Panc1 (cell line): ENCODE results near the gene SDS.

ENCODE experiments used
- POLR2AphosphoS5 ChIP-seq: IDR thresholded peaks from 2 replicates; pipeline ENCODE4 v1.6.1; 2012; ENCODE audit warnings: mild to moderate bottlenecking, low read depth, low read length, moderate library complexity
- SIN3A ChIP-seq: IDR thresholded peaks from 2 replicates; pipeline ENCODE4 v1.6.1; 2012; ENCODE audit warnings: low read depth, mild to moderate bottlenecking, low read length, moderate library complexity, borderline replicate concordance; ENCODE audit not compliant: insufficient read depth
- TCF7L2 ChIP-seq: IDR thresholded peaks from 2 replicates; pipeline ENCODE4 v1.6.1; 2011; ENCODE audit warnings: mild to moderate bottlenecking, low read depth, low read length, inconsistent platforms
- TF ChIP-seq, protein P1 (sequence below): fragments of 450-650 bp; IDR thresholded peaks from 2 replicates; pipeline ENCODE4 v1.5.1; 2017; ENCODE audit warnings: mild to moderate bottlenecking

DNA sequence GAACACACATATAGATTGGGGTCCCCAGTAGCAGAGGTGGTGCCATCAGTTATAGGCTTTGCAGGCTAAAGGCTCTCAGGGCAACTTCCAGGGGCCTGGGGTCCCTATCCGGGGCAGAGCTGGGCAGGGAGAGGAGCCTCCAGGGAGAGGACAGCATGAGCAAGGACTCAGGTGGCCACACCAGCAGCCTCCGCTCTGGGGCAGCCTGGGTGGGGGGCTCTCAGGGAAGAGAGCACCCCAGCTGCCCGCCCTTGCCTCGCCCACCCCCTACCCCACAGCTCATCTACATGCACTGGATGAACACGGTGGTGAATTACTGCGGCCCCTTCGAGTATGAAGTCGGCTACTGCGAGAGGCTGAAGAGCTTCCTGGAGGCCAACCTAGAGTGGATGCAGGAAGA is 31.3 kb downstream of the SDS start:
- TF ChIP-seq, protein P1, sequence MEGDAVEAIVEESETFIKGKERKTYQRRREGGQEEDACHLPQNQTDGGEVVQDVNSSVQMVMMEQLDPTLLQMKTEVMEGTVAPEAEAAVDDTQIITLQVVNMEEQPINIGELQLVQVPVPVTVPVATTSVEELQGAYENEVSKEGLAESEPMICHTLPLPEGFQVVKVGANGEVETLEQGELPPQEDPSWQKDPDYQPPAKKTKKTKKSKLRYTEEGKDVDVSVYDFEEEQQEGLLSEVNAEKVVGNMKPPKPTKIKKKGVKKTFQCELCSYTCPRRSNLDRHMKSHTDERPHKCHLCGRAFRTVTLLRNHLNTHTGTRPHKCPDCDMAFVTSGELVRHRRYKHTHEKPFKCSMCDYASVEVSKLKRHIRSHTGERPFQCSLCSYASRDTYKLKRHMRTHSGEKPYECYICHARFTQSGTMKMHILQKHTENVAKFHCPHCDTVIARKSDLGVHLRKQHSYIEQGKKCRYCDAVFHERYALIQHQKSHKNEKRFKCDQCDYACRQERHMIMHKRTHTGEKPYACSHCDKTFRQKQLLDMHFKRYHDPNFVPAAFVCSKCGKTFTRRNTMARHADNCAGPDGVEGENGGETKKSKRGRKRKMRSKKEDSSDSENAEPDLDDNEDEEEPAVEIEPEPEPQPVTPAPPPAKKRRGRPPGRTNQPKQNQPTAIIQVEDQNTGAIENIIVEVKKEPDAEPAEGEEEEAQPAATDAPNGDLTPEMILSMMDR = no peak
- no peak for TF ChIP-seq TCF7L2
- TF ChIP-seq SIN3A = no peak
- no peak for TF ChIP-seq POLR2AphosphoS5
